ENCODE measurements around the gene RSBN1L.
"Not testable (repeated sequence)": the region's sequence is repeated elsewhere in the genome, so short reads cannot be mapped to it uniquely, and the experiment has no call there.

- TF ChIP-seq POLR2A (IDR thresholded peaks at IDR 0.05; ENCODE audit: low read length); GATA1 (IDR thresholded peaks at IDR 0.05; ENCODE audit: low read depth, low read length): not testable (repeated sequence)
These were observed 43.4 kb upstream of the RSBN1L start for GRCh38 chr7:77652826-77653225.
